Ovary (tissue), 9 donors: ENCODE data around the gene DICER1. TPM values are rescaled to one million over a fixed set of nuclear protein-coding genes. Genes with fewer than 3 reads are reported as not detected.

Source experiments
- DNase-seq, 5 donors: peaks; one replicate each; pipeline ENCODE4 v3.0.0-alpha.2; 2019 to 2020
- H3K27ac ChIP-seq, 2 donors: fragments of 200-600 bp; one replicate each; pipeline versions ENCODE4 v1.5.1 to v1.8.0; 2019 to 2022
- H3K27me3 ChIP-seq: fragments of 200-600 bp; one replicate; pipeline ENCODE4 v1.8.0; 2022
- H3K36me3 ChIP-seq: fragments of 200-600 bp; sonication (generic); one replicate; pipeline ENCODE4 v1.5.1; 2019
- H3K4me1 ChIP-seq: one replicate; pipeline ENCODE4 v1.8.1; 2013; ENCODE audit warnings: mild to moderate bottlenecking, moderate library complexity; ENCODE audit not compliant: insufficient read depth
- H3K4me3 ChIP-seq: fragments of 200-600 bp; sonication (generic); one replicate; pipeline ENCODE4 v1.5.1; 2017
- H3K9me3 ChIP-seq, 2 donors: fragments of 200-600 bp in 1 of 2; sonication (generic) in 1 of 2; one replicate each; pipeline versions ENCODE4 v1.5.1 to v1.8.1; 2013 to 2019; ENCODE audit warnings: mild to moderate bottlenecking in 1 of 2, moderate library complexity in 1 of 2
- EP300 ChIP-seq: sonication (generic); formaldehyde crosslinking; IDR thresholded peaks from one replicate; pipeline ENCODE4 v1.6.1; 2017; ENCODE audit warnings: antibody characterized with exemption
- POLR2A ChIP-seq: fragments of 450-650 bp; IDR thresholded peaks from one replicate; pipeline ENCODE4 v1.6.1; 2017; ENCODE audit warnings: antibody characterized with exemption, mild to moderate bottlenecking, moderate library complexity
- WGBS, 3 donors: extraction: QIAGEN DNeasy Blood & Tissue Kit in 1 of 3; methylation state at CpG; one replicate each; pipeline versions ENCODE4 v1.1.5 to v1.1.7; 2013 to 2017; 5-methylcytosine and 5-hydroxymethylcytosine counted together
- intact Hi-C, 4 donors: fragments of 100-400 bp; cut with DNase I; formaldehyde crosslinking; loops; one replicate each; pipeline versions ENCODE4 v1.11.0 to v1.15.1; 2022 to 2023
- polyA plus RNA-seq, 2 donors: library from polyadenylated mRNA; stranded (reverse); fragments of 200-250 nt in 1 of 2; fragments of 350-450 nt in 1 of 2; fragmentation: Illumina TruSeq in 1 of 2; extraction: RNeasy Lipid Tissue Mini Kit (QIAGEN cat#74804) in 1 of 2; gene quantifications; one replicate each; pipeline ENCODE4 v1.2.3, GENCODE V29; 2013 to 2014
- total RNA-seq, 7 donors: library from RNA; depleted of rRNA in 2 of 7; stranded (reverse); fragments of >200 nt in 2 of 7; fragmentation: NEBNext Ultra II Directional in 3 of 7; extraction: Animal tissue kit (Norgen Biotek cat#: 25700) in 3 of 7; gene quantifications; one replicate each; pipeline versions ENCODE4 v1.1.0 to v1.2.4, GENCODE V29; 2016 to 2023
- TF ChIP-seq, protein P1 (sequence below), 3 donors: fragments of 450-650 bp in 2 of 3; fragments of 200-600 bp in 1 of 3; IDR thresholded peaks; one replicate each; pipeline versions ENCODE4 v1.5.1 to v1.8.0; 2016 to 2022; ENCODE audit warnings: antibody characterized with exemption in 3 of 3, mild to moderate bottlenecking in 1 of 3
- donor health status: DM: no; HTN: no; CAD: no; lungs with moderate emphysema.
- donor health status: DM: no; HTN: no; CAD: no.
- donor health status: Bipolar disorder and iron deficiency.
- donor health status: DM: yes; HTN: yes; CAD: no.
- donor health status: DM: no; HTN: no; CAD: no.
- donor health status: DM: yes; HTN: yes; CAD: no.

Gene DICER1
- total and polyA plus RNA-seq, 9 donors, result 9.6 to 54.7 (median 47.4) TPM

DNA sequence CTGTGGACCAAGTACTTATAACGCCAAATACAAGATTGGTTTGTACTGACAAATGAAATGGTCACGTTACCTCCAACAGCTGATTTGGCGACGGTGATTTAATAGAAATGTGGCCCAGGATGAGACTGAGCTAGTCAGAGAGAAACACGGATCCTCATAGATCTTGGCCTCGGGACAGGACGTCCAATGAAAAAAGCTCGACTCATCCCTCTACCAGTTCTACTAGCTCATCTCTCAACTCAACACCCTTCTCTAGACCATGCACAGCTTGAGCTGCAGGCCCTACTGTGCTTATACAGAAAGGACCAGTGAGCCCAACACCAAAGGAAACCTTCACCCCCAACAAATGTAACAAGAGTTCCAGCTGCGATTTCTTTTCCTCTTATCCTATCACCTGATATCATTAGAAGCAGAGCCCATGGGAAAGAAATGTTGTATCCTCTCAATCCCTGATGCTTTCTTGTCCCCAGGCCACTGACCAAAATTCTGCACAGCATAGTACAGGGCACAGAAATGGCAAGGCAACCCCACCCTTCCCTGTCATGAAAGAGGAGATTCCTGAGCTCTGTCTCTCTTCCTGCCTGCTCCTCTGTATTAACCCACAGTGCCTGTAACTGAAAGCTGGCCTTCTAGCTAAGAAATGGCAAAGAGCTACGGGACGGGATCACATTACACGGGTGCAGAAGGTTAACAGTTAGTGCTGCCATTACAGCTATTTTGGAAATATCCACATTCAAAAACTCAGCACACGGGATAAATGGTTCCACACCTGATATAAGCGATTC lies 39.2 kb downstream of the DICER1 start:
- 93% methylated on average over 14 of the region's 14 CpGs for WGBS, 3 donors
- TF ChIP-seq, protein P1, sequence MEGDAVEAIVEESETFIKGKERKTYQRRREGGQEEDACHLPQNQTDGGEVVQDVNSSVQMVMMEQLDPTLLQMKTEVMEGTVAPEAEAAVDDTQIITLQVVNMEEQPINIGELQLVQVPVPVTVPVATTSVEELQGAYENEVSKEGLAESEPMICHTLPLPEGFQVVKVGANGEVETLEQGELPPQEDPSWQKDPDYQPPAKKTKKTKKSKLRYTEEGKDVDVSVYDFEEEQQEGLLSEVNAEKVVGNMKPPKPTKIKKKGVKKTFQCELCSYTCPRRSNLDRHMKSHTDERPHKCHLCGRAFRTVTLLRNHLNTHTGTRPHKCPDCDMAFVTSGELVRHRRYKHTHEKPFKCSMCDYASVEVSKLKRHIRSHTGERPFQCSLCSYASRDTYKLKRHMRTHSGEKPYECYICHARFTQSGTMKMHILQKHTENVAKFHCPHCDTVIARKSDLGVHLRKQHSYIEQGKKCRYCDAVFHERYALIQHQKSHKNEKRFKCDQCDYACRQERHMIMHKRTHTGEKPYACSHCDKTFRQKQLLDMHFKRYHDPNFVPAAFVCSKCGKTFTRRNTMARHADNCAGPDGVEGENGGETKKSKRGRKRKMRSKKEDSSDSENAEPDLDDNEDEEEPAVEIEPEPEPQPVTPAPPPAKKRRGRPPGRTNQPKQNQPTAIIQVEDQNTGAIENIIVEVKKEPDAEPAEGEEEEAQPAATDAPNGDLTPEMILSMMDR (IDR thresholded peaks at IDR 0.05), result no peak
- no peak for TF ChIP-seq POLR2A
- no peak overlapping the region for H3K4me3 ChIP-seq
- H3K9me3 ChIP-seq, result no peaks in the 10 kb centered on the region
- no peak for DNase-seq
- H3K36me3 ChIP-seq, result no peaks in the 10 kb centered on the region
- H3K27ac ChIP-seq, result no peak overlapping the region
- intact Hi-C loops, result no loop called here
- H3K4me1 ChIP-seq, result no peaks in the 10 kb centered on the region
- no peaks in the 10 kb centered on the region for H3K27me3 ChIP-seq

- Histone ChIP-seq H3K9me3 (no peaks in the 10 kb centered on the region), H3K4me1 (no peaks in the 10 kb centered on the region), H3K27me3 (no peaks in the 10 kb centered on the region), H3K36me3 (no peaks in the 10 kb centered on the region), H3K27ac (no peak overlapping the region), H3K4me3 (no peak overlapping the region)
- TF ChIP-seq EP300, result no peak
- no peak for TF ChIP-seq POLR2A
- intact Hi-C loops, result no loop called here
- DNase-seq, result no peak
- WGBS, 3 donors, result 96 to 98% (median 97%) methylated on average over 4 of the region's 4 CpGs
These were observed 43.9 kb downstream of the DICER1 start for GRCh38 chr14:95113476-95113875.

GRCh38 chr14:95111507-95112164 lies 45.7 kb downstream of the DICER1 start:
- Histone ChIP-seq H3K27ac (no peak overlapping the region), H3K4me1 (no peaks in the 10 kb centered on the region), H3K9me3 (no peaks in the 10 kb centered on the region), H3K4me3 (no peak overlapping the region), H3K36me3 (no peaks in the 10 kb centered on the region), H3K27me3 (no peaks in the 10 kb centered on the region)
- DNase-seq, result no peak
- TF ChIP-seq, protein P1 (IDR thresholded peaks at IDR 0.05), result no peak
- no peak for TF ChIP-seq POLR2A
- TF ChIP-seq EP300, result no peak
- intact Hi-C loops, result no loop called here
- 91 to 94% (median 93%) methylated on average over 2 of the region's 2 CpGs for WGBS, 3 donors

DNA sequence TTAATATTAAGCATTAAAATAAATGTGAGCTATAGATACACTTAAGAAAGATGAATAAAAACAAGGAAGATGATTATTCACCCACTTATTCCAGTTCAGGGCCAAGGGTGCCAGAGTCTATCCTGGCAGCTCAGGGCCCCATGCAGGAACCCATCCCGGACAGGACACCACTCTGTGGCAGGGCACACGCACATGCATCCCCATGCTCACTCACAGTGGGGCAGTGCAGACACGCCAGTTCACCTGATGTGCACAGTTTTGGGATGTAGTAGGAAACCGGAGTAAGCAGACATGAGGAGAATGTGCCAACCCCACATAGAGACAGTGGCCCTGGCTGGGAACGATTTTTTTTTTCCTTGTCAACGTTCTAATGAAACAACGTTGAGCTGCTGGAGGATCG lies 47.2 kb downstream of the DICER1 start:
- intact Hi-C loops, result no loop called here
- H3K4me3 ChIP-seq, result no peak overlapping the region
- H3K36me3 ChIP-seq, result no peaks in the 10 kb centered on the region
- no peak overlapping the region for H3K27ac ChIP-seq
- WGBS, 3 donors, result 89 to 90% (median 90%) methylated on average over 8 of the region's 8 CpGs
- H3K9me3 ChIP-seq, result no peaks in the 10 kb centered on the region
- TF ChIP-seq, protein P1 (IDR thresholded peaks at IDR 0.05), result no peak
- TF ChIP-seq POLR2A (no peak), EP300 (no peak)
- H3K4me1 ChIP-seq, result no peaks in the 10 kb centered on the region
- no peaks in the 10 kb centered on the region for H3K27me3 ChIP-seq
- DNase-seq, result no peak

GRCh38 chr14:95107711-95108110 lies 49.6 kb downstream of the DICER1 start:
- Histone ChIP-seq H3K27ac (no peak overlapping the region), H3K4me3 (no peak overlapping the region), H3K36me3 (no peaks in the 10 kb centered on the region), H3K27me3 (no peaks in the 10 kb centered on the region), H3K4me1 (no peaks in the 10 kb centered on the region), H3K9me3 (no peaks in the 10 kb centered on the region)
- no peak for DNase-seq
- intact Hi-C loops, result loop anchor here in 1 of 4 donors (10.0 kb wide), 1 partner anchor 413 kb away; no protein-coding TSS in a partner anchor
- 91 to 93% (median 91%) methylated on average over 4 of the region's 4 CpGs for WGBS, 3 donors
- TF ChIP-seq POLR2A (no peak), EP300 (no peak)
- TF ChIP-seq, protein P1 (IDR thresholded peaks at IDR 0.05), result no peak
